ENCODE data around the gene STAB2. TPM values are rescaled to one million over a fixed set of nuclear protein-coding genes. Genes with fewer than 3 reads are reported as not detected.
"Not testable (repeated sequence)": the region's sequence is repeated elsewhere in the genome, so short reads cannot be mapped to it uniquely, and the experiment has no call there.

The STAB2 gene
- total RNA-seq, 1 experiment from 2014 or later: not detected

- not testable (repeated sequence) for DNase-seq (ENCODE audit: low spot score)
Observed at GRCh38 chr12:103653568-103654173, 66.6 kb downstream of the STAB2 start.

GRCh38 chr12:103654816-103655215 lies 67.7 kb downstream of the STAB2 start:
- DNase-seq (ENCODE audit: low spot score): no peak

- DNase-seq (ENCODE audit: low spot score): no peak
Observed at GRCh38 chr12:103656291-103656690, 69.2 kb downstream of the STAB2 start.

GRCh38 chr12:103657331-103657730 lies 70.3 kb downstream of the STAB2 start:
- peak; percentile 28 for DNase-seq (ENCODE audit: low spot score)

DNA sequence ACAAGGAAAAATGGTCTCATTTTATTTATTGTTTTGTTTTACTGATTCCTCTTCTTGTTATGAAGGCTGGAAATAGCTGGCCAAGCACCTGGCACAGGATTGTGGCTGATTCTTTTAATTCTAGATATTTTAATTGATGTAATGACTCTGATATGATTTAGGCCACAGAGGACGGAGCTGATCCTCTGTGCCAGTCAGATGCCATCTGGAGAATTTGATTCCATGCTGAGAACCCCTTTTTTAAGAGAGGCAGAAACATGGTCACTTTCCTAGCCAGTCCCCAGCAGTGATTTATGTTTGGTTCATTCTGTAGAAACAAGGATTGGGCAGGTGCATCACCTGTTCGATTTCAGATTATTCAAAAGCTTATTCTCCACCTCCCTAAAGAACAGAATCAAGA lies 77.6 kb downstream of the STAB2 start:
- DNase-seq (ENCODE audit: low spot score): no peak

- DNase-seq (ENCODE audit: low spot score): no peak
Observed at GRCh38 chr12:103665971-103666370, 78.9 kb downstream of the STAB2 start.

DNA sequence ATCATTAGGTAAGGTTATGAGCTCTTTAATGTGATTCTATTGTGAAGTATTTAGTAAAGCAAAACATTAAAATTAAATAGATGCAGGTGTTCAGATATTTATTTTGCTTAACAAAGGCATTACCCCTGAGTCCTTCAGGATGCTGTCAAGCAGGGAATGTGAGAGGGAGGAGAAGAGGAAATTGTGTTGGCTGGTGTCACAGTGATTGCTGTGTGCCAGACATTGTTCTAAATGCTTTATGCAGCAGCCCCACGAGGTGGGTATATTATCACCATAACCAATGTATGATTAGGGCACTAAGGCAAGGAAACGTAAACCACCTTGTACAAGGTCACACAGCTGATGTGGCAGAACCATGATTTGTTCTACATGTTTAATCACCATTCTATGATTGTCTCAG lies 80.1 kb downstream of the STAB2 start:
- no peak for DNase-seq (ENCODE audit: low spot score)

- no peak for DNase-seq (ENCODE audit: low spot score)
Observed at GRCh38 chr12:103668520-103668919, 81.4 kb downstream of the STAB2 start.

- DNase-seq (ENCODE audit: low spot score): no peak
Observed at GRCh38 chr12:103671367-103671766, 84.3 kb downstream of the STAB2 start.

GRCh38 chr12:103672401-103673119 lies 85.5 kb downstream of the STAB2 start:
- DNase-seq (ENCODE audit: low spot score): no peak

DNA sequence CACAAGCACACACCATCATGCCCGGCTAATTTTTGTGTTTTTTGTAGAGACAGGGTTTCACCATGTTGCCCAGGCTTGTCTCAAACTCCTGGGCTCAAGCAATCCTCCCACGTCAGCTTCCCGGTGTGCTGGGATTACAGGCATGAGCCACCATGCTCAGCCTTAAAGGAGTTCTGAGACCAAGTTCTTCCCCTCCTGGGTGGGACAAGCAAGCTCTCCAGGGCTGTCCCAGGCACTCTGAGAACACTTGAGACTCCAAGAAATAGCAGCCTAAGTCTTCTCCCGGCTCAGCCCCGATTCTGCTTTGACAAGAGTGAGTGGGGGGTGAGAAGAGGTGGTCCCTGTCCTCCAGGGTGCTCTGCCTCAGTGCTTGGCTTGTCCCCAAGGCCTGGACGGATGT lies 86.4 kb downstream of the STAB2 start:
- DNase-seq (ENCODE audit: low spot score): no peak

DNA sequence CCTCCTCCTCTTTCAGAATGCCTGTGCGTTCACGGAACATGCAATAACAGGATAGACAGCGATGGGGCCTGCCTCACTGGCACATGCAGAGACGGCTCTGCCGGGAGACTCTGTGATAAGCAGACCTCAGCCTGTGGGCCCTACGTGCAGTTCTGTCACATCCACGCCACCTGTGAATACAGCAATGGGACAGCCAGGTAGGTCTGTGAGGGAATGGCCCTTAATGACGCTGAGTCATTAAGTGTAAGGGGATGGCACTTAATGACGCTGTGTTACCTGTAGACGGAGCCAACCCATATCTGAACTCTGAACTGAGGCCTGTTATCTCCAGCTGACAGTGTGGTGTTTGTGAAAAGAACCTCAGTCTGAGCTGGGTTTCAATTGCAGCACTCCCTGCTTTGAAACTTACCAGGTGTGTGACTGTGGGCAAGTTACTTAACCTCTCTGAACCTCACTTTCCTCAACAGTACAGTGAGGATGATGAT lies 86.9 kb downstream of the STAB2 start:
- no peak for DNase-seq (ENCODE audit: low spot score)

DNA sequence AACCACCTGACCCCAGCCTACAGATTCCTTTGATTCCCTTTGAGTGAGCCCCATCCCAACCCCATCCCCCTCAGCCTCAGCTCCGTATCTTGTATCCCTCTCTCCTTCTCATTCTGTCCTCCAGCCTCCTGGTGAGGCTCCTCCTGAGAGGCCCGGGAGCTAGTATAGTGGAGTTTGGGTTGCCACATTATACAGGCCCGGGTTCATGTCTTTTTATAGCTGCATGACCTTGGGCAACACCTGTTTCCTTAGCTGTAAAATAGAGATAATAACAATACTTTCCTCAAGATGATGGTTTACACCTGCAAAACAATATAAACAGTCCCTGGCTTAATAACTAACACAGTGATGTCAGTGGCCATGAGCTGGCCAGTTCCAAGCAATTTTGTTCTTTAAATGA lies 89.8 kb downstream of the STAB2 start:
- DNase-seq (ENCODE audit: low spot score): no peak

DNA sequence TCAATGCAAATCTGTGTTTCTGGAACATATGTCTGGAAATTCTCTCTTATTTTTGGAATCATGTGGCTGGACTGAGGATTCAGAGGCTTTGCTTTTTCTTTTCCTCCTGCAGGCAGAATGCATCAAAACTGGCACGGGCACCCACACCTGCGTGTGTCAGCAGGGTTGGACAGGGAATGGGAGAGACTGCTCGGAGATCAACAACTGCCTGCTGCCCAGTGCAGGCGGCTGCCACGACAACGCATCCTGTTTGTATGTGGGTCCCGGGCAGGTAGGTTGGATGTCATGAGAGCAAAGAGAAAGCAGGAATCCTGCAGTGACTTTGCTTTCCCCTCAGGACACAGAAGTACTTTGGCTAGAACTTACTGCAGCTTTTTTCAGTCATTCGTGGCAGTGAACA lies 90.3 kb downstream of the STAB2 start:
- DNase-seq (ENCODE audit: low spot score): no peak

DNA sequence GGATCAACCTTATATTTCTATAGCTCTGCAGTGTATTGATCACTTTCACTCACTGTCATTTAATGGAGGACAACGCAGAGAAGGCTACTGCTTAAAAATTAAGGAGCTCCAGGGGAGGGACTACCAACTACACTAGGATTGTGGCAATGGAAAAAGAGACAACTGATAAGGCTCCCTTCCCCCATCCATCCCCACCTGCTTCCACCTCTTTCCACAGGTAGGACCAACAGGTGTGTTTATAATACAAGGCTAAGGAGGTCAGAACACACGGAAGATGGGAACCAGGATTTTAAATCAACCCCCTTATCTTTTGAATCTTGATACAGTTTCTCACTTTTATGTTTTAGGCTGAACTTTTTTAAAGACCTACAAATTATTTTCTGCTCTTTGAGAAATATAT lies 90.8 kb downstream of the STAB2 start:
- DNase-seq (ENCODE audit: low spot score): no peak

DNA sequence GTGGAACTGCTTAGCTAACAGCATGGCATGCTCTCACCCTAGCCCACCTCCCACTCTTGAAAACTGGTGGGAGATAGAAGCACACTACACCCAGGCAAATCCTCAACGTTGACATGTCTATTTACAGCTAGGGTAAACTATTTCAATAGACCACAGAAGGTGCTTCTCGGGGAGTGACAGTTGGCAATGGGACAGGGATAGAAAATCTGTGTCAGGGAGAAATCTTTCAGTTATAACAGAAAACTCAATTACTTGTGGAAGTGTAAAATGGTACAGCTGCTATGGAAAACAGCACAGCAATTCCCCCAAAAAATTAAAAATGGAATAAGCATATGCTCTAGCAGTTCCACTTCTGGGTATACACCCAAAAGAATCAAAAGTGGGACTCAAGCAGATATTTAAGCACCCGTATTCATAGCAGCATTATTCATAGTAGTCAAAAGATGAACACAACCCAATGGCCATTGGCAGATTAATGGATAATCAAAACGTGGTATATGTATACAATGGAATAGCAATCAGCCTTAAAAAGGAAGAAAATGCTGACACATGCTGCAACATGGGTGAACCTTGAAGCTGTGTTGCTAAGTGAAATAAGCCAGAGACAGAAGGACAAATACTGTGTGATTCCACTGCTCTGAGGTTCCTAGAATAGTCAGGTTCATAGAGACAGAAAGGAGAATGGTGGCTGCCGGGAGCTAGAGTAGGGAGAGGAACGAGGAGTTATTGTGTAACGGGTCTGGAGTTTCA lies 92.5 kb downstream of the STAB2 start:
- no peak for DNase-seq (ENCODE audit: low spot score)

GRCh38 chr12:103680591-103681141 lies 93.6 kb downstream of the STAB2 start:
- DNase-seq (ENCODE audit: low spot score): no peak

GRCh38 chr12:103686026-103686425 lies 99.0 kb downstream of the STAB2 start:
- DNase-seq (ENCODE audit: low spot score): no peak

- no peak for DNase-seq (ENCODE audit: low spot score)
Observed at GRCh38 chr12:103687253-103687652, 100.2 kb downstream of the STAB2 start.

DNA sequence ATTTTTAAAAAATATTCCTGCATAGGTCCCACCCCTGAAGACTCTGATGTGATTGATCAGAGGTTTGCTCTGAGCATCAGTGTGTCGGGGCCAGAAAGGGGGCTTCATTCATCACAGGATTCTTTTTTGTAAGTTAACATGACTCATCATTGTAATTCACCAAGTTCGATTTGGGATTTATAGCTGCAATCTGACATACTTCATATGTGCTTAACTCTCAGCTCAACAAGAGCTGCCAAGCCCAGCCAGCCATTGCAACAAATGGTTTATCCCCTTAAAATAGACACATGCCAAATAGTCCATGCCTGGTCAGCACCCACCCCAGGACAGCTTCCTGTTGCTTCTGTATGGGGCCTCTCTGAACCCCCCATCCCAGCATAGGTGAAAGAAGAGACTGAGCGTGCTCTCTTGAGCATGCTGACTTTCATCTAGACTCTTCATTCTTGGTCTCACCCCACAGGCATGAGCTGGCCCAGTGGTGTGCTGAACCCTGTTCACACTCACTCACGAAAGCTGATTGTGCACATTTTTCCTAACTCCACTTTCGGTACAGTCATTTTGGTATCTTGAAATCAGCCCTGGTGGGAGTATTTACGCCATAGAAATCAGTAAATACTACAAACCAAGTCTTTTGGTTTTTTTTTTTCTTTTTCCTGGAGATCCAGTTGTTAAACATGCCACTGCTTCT lies 101.4 kb downstream of the STAB2 start:
- no peak for DNase-seq (ENCODE audit: low spot score)

GRCh38 chr12:103690426-103690825 lies 103.4 kb downstream of the STAB2 start:
- no peak for DNase-seq (ENCODE audit: low spot score)

DNA sequence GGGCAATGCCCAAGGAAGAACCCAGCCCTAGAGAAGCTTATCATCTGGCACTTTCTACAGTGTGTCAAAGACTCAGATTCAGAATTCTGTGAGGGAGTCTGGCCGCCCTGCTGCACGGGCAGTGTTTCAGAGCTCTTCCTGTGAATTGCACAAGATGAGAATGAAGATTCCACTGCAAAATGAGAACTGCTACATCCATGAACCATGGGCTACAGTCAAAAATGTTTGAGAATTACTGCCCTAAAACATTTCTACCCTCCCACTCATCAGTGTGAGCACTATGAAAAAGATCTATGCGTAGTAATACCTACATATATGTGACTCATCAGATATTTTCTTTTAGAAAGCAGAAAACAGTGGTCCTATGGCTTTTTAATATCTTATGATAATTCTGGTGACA lies 104.0 kb downstream of the STAB2 start:
- no peak for DNase-seq (ENCODE audit: low spot score)

Data from A172 (cell line).